GM13977 (cell line): ENCODE results near the gene PLGLB1.
"Not testable (repeated sequence)": the region's sequence is repeated elsewhere in the genome, so short reads cannot be mapped to it uniquely, and the experiment has no call there.

Experiments used
- DNase-seq: peaks from one replicate; pipeline ENCODE4 v3.0.0; 2012; ENCODE audit warnings: low spot score
- CTCF ChIP-seq: IDR thresholded peaks from 2 replicates; pipeline ENCODE4 v1.5.1; 2012; ENCODE audit warnings: mild to moderate bottlenecking, control low read depth; ENCODE audit not compliant: insufficient read depth; ENCODE audit errors: extremely low read depth, missing control alignments
- in situ Hi-C: fragments of 300-500 bp; cut with MboI; formaldehyde crosslinking; loops from one replicate; pipeline ENCODE4 v1.12.0; 2022; ENCODE audit warnings: low sequenced_read_pairs, low pct_unique_long_range_greater_than_20kb, mixed read lengths, inconsistent platforms; ENCODE audit not compliant: unreplicated experiment

The PLGLB1 gene

GRCh38 chr2:87021744-87022143 lies at the start of gene PLGLB1:
TSS of gene PLGLB1 (minus strand) at chr2:87021844. CDS start at chr2:87021783, 61 bp downstream.
- in situ Hi-C loops, DNase-seq: not testable (repeated sequence)

- in situ Hi-C loops, DNase-seq: not testable (repeated sequence)
Measured at GRCh38 chr2:87064305-87064704, 42.7 kb upstream of the PLGLB1 start.

GRCh38 chr2:87063431-87063830 lies 41.8 kb upstream of the PLGLB1 start:
- in situ Hi-C loops, DNase-seq: not testable (repeated sequence)

- in situ Hi-C loops, DNase-seq: not testable (repeated sequence)
Measured at GRCh38 chr2:87061519-87061918, 39.9 kb upstream of the PLGLB1 start.

GRCh38 chr2:87057606-87058005 lies 36.0 kb upstream of the PLGLB1 start:
- DNase-seq, in situ Hi-C loops: not testable (repeated sequence)

- DNase-seq, in situ Hi-C loops: not testable (repeated sequence)
Measured at GRCh38 chr2:87056843-87057242, 35.2 kb upstream of the PLGLB1 start.

- in situ Hi-C loops, DNase-seq: not testable (repeated sequence)
Measured at GRCh38 chr2:87056435-87056834, 34.8 kb upstream of the PLGLB1 start.

- DNase-seq, in situ Hi-C loops: not testable (repeated sequence)
Measured at GRCh38 chr2:87054375-87054774, 32.7 kb upstream of the PLGLB1 start.

- TF ChIP-seq CTCF = peak; percentile 33
- in situ Hi-C loops, DNase-seq: not testable (repeated sequence)
Measured at GRCh38 chr2:87041321-87041978, 19.8 kb upstream of the PLGLB1 start.

GRCh38 chr2:87028607-87029006 lies 7.0 kb upstream of the PLGLB1 start:
- in situ Hi-C loops, DNase-seq: not testable (repeated sequence)

- DNase-seq, in situ Hi-C loops: not testable (repeated sequence)
Measured at GRCh38 chr2:87026816-87027215, 5.2 kb upstream of the PLGLB1 start.

GRCh38 chr2:87025927-87026326 lies 4.3 kb upstream of the PLGLB1 start:
- DNase-seq, in situ Hi-C loops: not testable (repeated sequence)

GRCh38 chr2:87023988-87024615 lies 2.5 kb upstream of the PLGLB1 start:
- in situ Hi-C loops, DNase-seq: not testable (repeated sequence)

- DNase-seq, in situ Hi-C loops: not testable (repeated sequence)
Measured at GRCh38 chr2:87021043-87021442, 601 bp downstream of the PLGLB1 start.

GRCh38 chr2:87019053-87019452 lies 2.6 kb downstream of the PLGLB1 start:
- in situ Hi-C loops, DNase-seq: not testable (repeated sequence)

GRCh38 chr2:87014489-87015169 lies 7.0 kb downstream of the PLGLB1 start:
- DNase-seq, in situ Hi-C loops: not testable (repeated sequence)

GRCh38 chr2:87004398-87004797 lies 17.2 kb downstream of the PLGLB1 start:
- in situ Hi-C loops, DNase-seq: not testable (repeated sequence)
